ENCODE results near the gene SPHK2.

The SPHK2 gene

DNA sequence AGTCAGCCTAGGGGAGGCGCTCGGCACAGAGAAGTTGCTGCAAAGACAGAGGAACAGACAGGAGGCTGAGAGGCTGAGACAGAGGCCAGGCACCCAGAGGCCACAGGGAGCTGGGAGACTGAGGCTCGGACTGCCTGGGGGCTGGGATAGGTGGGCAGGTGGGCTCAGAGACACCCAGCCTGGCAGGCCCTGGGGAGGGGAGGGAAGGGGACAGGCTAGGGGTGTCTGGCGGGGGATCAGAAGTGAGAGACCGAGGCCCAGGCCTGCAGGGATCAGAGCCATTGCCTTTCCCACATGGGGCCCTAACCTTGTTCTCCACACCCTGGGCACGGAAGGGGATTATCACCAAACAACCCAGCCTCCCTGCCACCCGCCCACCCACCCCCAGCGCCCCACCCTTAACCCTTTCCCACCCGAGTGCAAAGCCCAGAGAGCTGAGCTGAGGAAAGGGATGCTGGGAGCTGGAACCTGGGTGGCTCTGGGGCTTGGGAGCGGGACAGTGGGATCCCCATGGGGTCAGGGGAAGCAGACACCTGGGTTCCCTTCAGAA, 52.2 kb downstream of the SPHK2 start:
- no peak overlapping the region for H3K4me3 ChIP-seq (ENCODE audit: low read depth, low read length)
- TF ChIP-seq, protein P1, sequence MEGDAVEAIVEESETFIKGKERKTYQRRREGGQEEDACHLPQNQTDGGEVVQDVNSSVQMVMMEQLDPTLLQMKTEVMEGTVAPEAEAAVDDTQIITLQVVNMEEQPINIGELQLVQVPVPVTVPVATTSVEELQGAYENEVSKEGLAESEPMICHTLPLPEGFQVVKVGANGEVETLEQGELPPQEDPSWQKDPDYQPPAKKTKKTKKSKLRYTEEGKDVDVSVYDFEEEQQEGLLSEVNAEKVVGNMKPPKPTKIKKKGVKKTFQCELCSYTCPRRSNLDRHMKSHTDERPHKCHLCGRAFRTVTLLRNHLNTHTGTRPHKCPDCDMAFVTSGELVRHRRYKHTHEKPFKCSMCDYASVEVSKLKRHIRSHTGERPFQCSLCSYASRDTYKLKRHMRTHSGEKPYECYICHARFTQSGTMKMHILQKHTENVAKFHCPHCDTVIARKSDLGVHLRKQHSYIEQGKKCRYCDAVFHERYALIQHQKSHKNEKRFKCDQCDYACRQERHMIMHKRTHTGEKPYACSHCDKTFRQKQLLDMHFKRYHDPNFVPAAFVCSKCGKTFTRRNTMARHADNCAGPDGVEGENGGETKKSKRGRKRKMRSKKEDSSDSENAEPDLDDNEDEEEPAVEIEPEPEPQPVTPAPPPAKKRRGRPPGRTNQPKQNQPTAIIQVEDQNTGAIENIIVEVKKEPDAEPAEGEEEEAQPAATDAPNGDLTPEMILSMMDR (IDR thresholded peaks at IDR 0.05; ENCODE audit: control insufficient read depth, extremely low read depth, insufficient read depth) = no peak
- no peak for DNase-seq (ENCODE audit: low read depth)

DNA sequence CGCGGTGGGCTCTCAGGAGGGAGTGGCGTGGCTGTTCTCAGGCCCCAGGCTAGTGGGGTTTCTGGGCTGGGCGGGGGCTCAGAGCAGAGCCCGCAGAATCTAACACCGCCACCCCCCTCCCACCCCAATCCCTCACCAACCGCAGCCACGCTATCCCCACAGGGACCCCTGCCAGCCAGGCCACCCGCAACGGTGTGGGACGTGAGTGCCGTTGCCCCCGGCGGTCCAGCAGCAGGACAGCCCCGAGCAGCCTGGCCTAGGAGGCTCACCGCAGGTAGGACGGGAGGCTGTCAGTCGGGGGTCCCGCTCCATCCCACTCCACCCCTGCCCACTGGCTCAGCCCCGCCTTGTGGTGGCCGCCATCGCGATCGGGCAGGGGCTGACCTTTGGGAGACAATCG, 53.7 kb downstream of the SPHK2 start, which contains the start of gene NTN5:
NTN5 (minus strand) TSS at position 24 of the 400 bp plus-strand sequence. CDS start 2,031 bp downstream, outside the sequence.
- no peak for DNase-seq (ENCODE audit: low read depth)
- TF ChIP-seq, protein P1 (IDR thresholded peaks at IDR 0.05; ENCODE audit: control insufficient read depth, extremely low read depth, insufficient read depth) = no peak
- no peak within 1 kb of the TSS for H3K4me3 ChIP-seq (ENCODE audit: low read depth, low read length)

DNA sequence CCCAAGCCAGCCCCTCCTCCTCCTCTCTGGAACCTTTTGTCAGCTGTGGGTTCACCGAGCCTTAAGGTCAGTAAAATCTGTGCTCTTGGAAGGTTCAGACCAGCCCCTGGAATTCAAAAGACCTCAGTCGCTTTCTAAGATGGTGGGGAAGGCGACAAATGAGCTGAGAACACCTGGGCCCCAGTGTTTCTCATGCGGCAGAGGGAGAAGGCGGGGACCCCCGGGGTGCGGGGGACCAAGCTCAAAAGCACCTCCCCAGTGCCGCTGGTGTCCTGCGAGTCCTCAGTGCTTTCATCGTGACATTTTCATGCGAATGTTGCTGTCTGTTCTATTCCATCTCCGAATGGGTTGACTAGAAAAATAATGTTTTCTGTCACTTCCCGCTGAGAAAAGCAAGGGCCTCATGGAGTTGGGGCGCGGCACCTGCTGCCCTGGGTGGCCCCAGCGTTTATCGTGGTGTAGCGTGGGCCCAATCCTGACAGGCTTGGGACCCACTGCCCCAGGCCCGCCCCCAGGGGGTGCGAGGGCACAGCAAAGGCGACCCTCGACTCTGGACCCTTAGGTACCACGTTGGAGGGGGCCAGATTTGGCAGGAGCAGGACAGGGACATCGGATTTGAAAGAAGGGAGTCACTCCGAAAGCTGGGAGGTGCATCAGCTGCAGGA, 54.3 kb downstream of the SPHK2 start:
- no peak for DNase-seq (ENCODE audit: low read depth)
- TF ChIP-seq, protein P1 (IDR thresholded peaks at IDR 0.05; ENCODE audit: control insufficient read depth, extremely low read depth, insufficient read depth) = no peak
- H3K4me3 ChIP-seq (ENCODE audit: low read depth, low read length) = no peak overlapping the region

DNA sequence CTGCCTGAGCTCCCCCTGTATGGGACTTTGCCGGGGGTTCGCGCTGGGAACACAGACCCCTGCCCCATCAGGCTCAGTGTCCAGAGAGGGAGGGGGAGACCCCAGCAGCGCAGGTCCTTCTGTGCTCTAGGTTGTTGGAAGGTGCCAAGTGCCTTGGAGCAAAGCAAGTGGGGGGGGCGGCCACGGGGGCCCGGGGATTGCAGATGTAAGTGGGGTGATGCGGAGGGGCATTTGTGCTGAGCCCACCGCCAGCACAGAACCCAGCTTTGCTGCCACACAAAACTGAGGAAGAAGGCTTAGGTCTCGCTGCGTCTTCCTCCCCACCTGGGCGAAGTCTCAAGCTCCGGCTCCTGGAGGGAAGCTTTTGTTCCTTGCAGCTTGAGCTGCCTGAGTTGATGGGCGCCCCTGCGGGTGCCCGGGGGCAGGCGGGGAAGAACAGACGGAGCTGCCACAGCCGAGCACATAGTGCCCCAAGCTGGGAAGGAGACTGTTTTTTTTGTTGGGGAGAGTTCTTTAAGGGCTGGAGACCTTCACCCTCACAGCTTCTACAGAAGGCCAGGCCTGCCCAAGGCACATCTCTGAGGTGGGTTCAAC, 55.0 kb downstream of the SPHK2 start:
- no peak overlapping the region for H3K4me3 ChIP-seq (ENCODE audit: low read depth, low read length)
- TF ChIP-seq, protein P1 (IDR thresholded peaks at IDR 0.05; ENCODE audit: control insufficient read depth, extremely low read depth, insufficient read depth) = no peak
- DNase-seq (ENCODE audit: low read depth) = no peak

DNA sequence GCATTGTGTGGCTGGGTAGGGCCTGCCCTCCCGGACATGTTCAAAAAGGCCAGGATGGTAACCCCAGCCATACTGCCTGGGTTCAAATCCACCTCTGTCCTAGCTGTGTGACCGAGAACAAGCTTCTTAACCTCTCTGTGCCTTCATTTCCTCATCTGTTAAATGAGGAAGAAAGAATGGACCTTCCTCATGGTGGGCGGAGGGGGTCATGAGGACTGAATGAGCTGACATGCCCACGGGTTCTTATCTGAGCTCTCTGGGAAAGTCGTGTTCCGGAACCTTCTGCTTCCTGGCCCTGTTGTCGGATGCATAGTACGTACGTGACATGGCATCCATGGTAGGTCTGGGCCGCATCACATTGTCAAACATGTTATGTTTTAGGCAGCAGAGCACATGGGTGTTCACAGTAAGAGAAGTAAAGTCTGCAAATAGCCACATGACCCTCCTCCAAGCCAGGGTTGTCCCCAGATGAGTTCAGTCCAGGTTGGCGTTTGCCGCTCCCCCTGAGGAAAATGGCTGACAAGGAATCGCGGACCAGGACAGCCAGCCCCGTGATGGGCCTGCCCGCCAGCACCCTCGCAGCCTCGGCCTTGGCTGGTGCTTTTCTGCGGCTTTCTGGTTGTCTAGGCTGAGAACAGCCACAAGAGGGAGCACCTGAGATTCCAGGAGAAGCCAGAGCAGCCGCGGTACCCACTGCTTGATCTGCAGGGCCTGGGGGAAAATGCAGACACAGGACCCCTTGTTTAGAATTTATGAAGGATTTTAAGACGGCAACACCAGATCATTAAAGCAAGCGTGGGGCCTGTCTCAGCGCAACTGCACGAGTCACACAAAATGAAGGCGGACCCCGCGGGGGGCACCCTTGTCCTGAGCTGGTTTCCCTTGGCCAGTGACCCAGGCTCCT, 55.9 kb downstream of the SPHK2 start:
- TF ChIP-seq, protein P1 (IDR thresholded peaks at IDR 0.05; ENCODE audit: control insufficient read depth, extremely low read depth, insufficient read depth) = peak; percentile 69
- H3K4me3 ChIP-seq (ENCODE audit: low read depth, low read length) = no peak overlapping the region
- no peak for DNase-seq (ENCODE audit: low read depth)

DNA sequence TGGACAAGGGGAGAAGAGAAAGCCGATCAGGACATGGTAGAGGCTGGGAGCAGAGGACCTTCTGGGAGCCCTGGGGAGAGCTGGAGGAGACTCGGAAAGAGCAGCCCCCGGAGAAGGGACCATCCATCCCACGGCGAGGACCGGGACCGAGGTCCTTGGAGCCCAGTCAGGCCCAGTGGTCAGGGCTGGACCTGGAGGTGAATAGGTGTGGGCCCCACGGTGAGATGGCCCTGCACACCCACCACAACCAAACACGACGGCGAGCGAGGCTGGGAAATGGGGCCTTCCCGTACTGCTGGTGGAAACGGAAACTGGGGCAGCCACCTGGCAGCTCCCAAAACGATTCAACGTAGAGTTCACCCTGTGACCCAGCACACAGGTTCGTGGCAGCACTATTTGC, 57.2 kb downstream of the SPHK2 start:
- no peak overlapping the region for H3K4me3 ChIP-seq (ENCODE audit: low read depth, low read length)
- DNase-seq (ENCODE audit: low read depth) = no peak
- TF ChIP-seq, protein P1 (IDR thresholded peaks at IDR 0.05; ENCODE audit: control insufficient read depth, extremely low read depth, insufficient read depth) = no peak

Measured in LNCaP clone FGC (cell line).